ENCODE data around the gene CACUL1. TPM values are rescaled to one million over a fixed set of nuclear protein-coding genes. Genes with fewer than 3 reads are reported as not detected.

The CACUL1 gene
- total and polyA plus RNA-seq, 2 donors (not counting 3 experiments of a cell fraction or from before 2014, with no cell fraction given) = 6.0 to 35.1 TPM

DNA sequence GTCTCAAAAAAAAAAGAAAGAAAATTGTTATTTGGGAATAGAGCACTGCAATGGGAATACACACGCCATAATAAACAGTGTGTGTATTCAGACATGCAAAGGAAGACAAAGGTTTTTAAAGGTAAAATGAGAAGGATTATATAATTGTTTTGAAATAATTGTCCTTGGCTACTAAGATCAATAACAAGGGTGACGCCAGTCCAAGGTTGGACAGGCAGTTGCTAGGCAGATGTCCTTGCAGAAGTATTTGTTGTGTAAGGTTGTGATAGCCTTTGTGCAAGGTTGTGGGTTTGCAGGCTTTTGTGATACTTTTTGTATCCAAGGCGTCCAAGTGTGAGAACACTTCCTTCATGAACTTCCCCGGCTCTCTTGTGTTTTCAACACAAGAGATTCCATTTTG is 87.0 kb downstream of the CACUL1 start:
- TF ChIP-seq, protein P1, sequence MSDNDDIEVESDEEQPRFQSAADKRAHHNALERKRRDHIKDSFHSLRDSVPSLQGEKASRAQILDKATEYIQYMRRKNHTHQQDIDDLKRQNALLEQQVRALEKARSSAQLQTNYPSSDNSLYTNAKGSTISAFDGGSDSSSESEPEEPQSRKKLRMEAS (IDR thresholded peaks at IDR 0.05; ENCODE audit: insufficient read depth, insufficient read length) = no peak
- TF ChIP-seq MYC (IDR thresholded peaks at IDR 0.05; ENCODE audit: low read depth, low read length) (no peak), CTCF (IDR thresholded peaks at IDR 0.05; ENCODE audit: extremely low read depth in 1 of 2, insufficient read depth in 1 of 2, low read depth in 1 of 2, low read length in 2 of 2) (no peak), POLR2AphosphoS5 (IDR thresholded peaks at IDR 0.05; ENCODE audit: insufficient read depth, low read depth, low read length) (no peak), FOS (IDR thresholded peaks at IDR 0.05; ENCODE audit: borderline replicate concordance, insufficient read depth, low read length) (no peak), EZH2 (IDR thresholded peaks at IDR 0.05; ENCODE audit: borderline replicate concordance, low read depth, low read length, severe bottlenecking) (no peak), JUN (IDR thresholded peaks at IDR 0.05; ENCODE audit: borderline replicate concordance, insufficient read depth, insufficient read length, low read depth) (no peak), POLR2A (IDR thresholded peaks at IDR 0.05; ENCODE audit: low read depth, low read length) (no peak), GATA2 (IDR thresholded peaks at IDR 0.05; ENCODE audit: insufficient read depth, insufficient read length, low read depth, low read length) (no peak)
- DNase-seq (ENCODE audit: low read depth, low spot score) (no peak), FAIRE-seq (no peak)
- BruUV-seq (replicated peaks) = no TSS peak
- H3K9me3 ChIP-seq (replicated peaks; ENCODE audit: control insufficient read depth, insufficient read depth, low read length) = no peaks in the 10 kb centered on the region
- ChIA-PET POLR2A (no interaction called here), CTCF (no interaction called here)
- no peaks in the 10 kb centered on the region for H3K79me2 ChIP-seq (ENCODE audit: control insufficient read depth, insufficient read depth, low read length)
- no peaks in the 10 kb centered on the region for H4K20me1 ChIP-seq (replicated peaks; ENCODE audit: control insufficient read depth, extremely low read depth, insufficient read depth, low read length)
- H3K4me2 ChIP-seq (ENCODE audit: insufficient read depth, low read length) = no peak overlapping the region
- no peak overlapping the region for H3K9ac ChIP-seq (replicated peaks; ENCODE audit: extremely low read depth, insufficient read depth, low read length)
- dilution Hi-C loops (cut with MboI; ENCODE audit: extremely low pct_ligation_motif_present, low sequenced_read_pairs) = no loop called here
- H3K27me3 ChIP-seq (ENCODE audit: control insufficient read depth in 2 of 2, insufficient read depth in 2 of 2, low read length in 2 of 2) = peaks cover 2% of the 10 kb centered on the region in 2 experiments
- no peak overlapping the region for H3K27ac ChIP-seq (ENCODE audit: insufficient read depth, low read depth, low read length)
- H3K4me3 ChIP-seq (replicated peaks in 1 of 3; ENCODE audit: insufficient read depth in 1 of 3, low read depth in 1 of 3, low read length in 3 of 3) = no peak overlapping the region
- H2AFZ ChIP-seq (ENCODE audit: low read depth, low read length) = no peak overlapping the region
- no peaks in the 10 kb centered on the region for H3K9me1 ChIP-seq (replicated peaks; ENCODE audit: control insufficient read depth, extremely low read depth, insufficient read depth, low read length)
- no peaks in the 10 kb centered on the region for H3K36me3 ChIP-seq (ENCODE audit: control insufficient read depth in 2 of 2, extremely low read depth in 1 of 2, insufficient read depth in 2 of 2, low read length in 2 of 2)
- H3K4me1 ChIP-seq (ENCODE audit: control insufficient read depth, extremely low read depth, insufficient read depth, low read length) = no peaks in the 10 kb centered on the region
- intact Hi-C loops (cut with micrococcal nuclease) = no loop called here
